GM19239 (cell line): ENCODE measurements around the gene ITGB7.
A peak's percentile ranks its signal among the peaks of the same experiment; 100 is the strongest.
"Not testable (repeated sequence)": the region's sequence is repeated elsewhere in the genome, so short reads cannot be mapped to it uniquely, and the experiment has no call there.

ENCODE experiments used
- DNase-seq: peaks from one replicate; pipeline ENCODE4 v3.0.0; 2011; ENCODE audit warnings: low spot score; ENCODE audit not compliant: insufficient read length
- FAIRE-seq: peaks from 2 replicates; lab custom pipeline; 2011; peaks lifted over from hg19 to GRCh38; lab: Jason Lieb, UNC

Gene ITGB7

GRCh38 chr12:53184828-53185227, 22.2 kb downstream of the ITGB7 start:
- FAIRE-seq: no peak
- no peak for DNase-seq

- no peak for FAIRE-seq
- no peak for DNase-seq
These were observed 24.1 kb downstream of the ITGB7 start for GRCh38 chr12:53182903-53183302.

GRCh38 chr12:53181935-53182334, 25.1 kb downstream of the ITGB7 start:
- DNase-seq (no peak), FAIRE-seq (no peak)

GRCh38 chr12:53180931-53181645, 26.0 kb downstream of the ITGB7 start:
- DNase-seq (peak; percentile 79), FAIRE-seq (no peak)

GRCh38 chr12:53180220-53180930, 26.7 kb downstream of the ITGB7 start, which contains the start of the genes CSAD and ZNF740:
Gene CSAD, minus strand, starts transcription at chr12:53180925. Its CDS starts 7,455 bp downstream, at chr12:53173470.
Gene ZNF740, plus strand, starts transcription at chr12:53180722. Its CDS starts 1,262 bp downstream, at chr12:53181984.
- DNase-seq: peak; percentile 96
- peak; percentile 86 for FAIRE-seq

- FAIRE-seq (peak; percentile 18), DNase-seq (no peak)
These were observed 27.3 kb downstream of the ITGB7 start for GRCh38 chr12:53179687-53180219.

- DNase-seq: not testable (repeated sequence)
These were observed 28.2 kb downstream of the ITGB7 start for GRCh38 chr12:53178803-53179202.

GRCh38 chr12:53177447-53177846, 29.6 kb downstream of the ITGB7 start:
- DNase-seq, FAIRE-seq: not testable (repeated sequence)

More at GRCh38 chr12:53178803-53179202, 28.2 kb downstream of the ITGB7 start:
- not testable (repeated sequence) for FAIRE-seq

- DNase-seq: no peak
- no peak for FAIRE-seq
These were observed 30.3 kb downstream of the ITGB7 start for GRCh38 chr12:53176750-53177149.

GRCh38 chr12:53174881-53175491, 32.1 kb downstream of the ITGB7 start:
- peak; percentile 71 for FAIRE-seq
- DNase-seq: no peak

- FAIRE-seq (no peak), DNase-seq (no peak)
These were observed 33.9 kb downstream of the ITGB7 start for GRCh38 chr12:53173085-53173715.

- no peak for FAIRE-seq
- no peak for DNase-seq
These were observed 34.7 kb downstream of the ITGB7 start for GRCh38 chr12:53172352-53172751.

GRCh38 chr12:53171725-53172329, 35.2 kb downstream of the ITGB7 start:
- DNase-seq (no peak), FAIRE-seq (no peak)

- FAIRE-seq (no peak), DNase-seq (no peak)
These were observed 36.0 kb downstream of the ITGB7 start for GRCh38 chr12:53170876-53171724.

- FAIRE-seq (no peak), DNase-seq (no peak)
These were observed 36.8 kb downstream of the ITGB7 start for GRCh38 chr12:53170215-53170614.

GRCh38 chr12:53169644-53170043, 37.4 kb downstream of the ITGB7 start:
- DNase-seq: no peak
- FAIRE-seq: no peak

- no peak for FAIRE-seq
- no peak for DNase-seq
These were observed 40.2 kb downstream of the ITGB7 start for GRCh38 chr12:53166837-53167236.

GRCh38 chr12:53163008-53163407, 44.0 kb downstream of the ITGB7 start:
- DNase-seq, FAIRE-seq: not testable (repeated sequence)
